OCI-LY3 (cell line): Measurements from ENCODE around the gene DAGLB.

Experiments
- CTCF ChIP-seq: fragments of 200-600, 300-600 bp; sonication (generic); IDR thresholded peaks from 2 replicates; pipeline ENCODE4 v1.5.1; 2014; ENCODE audit warnings: antibody characterized with exemption, low read length, low read depth
- EZH2phosphoT487 ChIP-seq: fragments of 200-600 bp; shearing (Covaris generic); IDR thresholded peaks from 2 replicates; pipeline ENCODE4 v1.6.1; 2018; ENCODE audit warnings: antibody characterized with exemption, mixed run types, low read depth

- TF ChIP-seq EZH2phosphoT487 (no peak), CTCF (no peak)
These were observed 46.6 kb upstream of the DAGLB start for GRCh38 chr7:6494365-6494764.
